22Rv1 (cell line): ENCODE measurements around the gene BMAL2.

Experiments used
- ZFX ChIP-seq: fragments of 450-650 bp; IDR thresholded peaks from 2 replicates; pipeline ENCODE4 v1.6.1; 2017; ENCODE audit warnings: antibody characterized with exemption, borderline replicate concordance
- TF ChIP-seq, protein P1 (sequence below): fragments of 450-650 bp; IDR thresholded peaks from 2 replicates; pipeline ENCODE4 v1.5.1; 2017; ENCODE audit warnings: mild to moderate bottlenecking

DNA sequence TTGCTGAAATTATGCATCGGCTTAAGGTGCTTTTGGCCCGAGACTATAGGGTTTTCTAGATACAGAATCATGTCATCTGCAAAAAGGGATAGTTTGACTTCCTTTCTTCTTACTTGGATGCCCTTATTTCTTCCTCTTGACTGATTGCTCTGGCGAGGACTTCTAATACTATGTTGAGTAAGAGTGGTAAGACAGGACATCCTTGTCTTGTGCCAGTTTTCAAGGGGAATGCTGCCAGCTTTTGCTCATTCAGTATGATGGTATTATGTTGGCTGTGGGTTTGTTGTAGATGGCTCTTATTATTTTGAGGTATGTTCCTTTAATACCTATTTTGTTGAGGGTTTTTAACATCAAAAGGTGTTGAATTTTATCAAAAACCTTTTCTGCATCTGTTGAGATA, 8.3 kb downstream of the BMAL2 start:
- TF ChIP-seq, protein P1, sequence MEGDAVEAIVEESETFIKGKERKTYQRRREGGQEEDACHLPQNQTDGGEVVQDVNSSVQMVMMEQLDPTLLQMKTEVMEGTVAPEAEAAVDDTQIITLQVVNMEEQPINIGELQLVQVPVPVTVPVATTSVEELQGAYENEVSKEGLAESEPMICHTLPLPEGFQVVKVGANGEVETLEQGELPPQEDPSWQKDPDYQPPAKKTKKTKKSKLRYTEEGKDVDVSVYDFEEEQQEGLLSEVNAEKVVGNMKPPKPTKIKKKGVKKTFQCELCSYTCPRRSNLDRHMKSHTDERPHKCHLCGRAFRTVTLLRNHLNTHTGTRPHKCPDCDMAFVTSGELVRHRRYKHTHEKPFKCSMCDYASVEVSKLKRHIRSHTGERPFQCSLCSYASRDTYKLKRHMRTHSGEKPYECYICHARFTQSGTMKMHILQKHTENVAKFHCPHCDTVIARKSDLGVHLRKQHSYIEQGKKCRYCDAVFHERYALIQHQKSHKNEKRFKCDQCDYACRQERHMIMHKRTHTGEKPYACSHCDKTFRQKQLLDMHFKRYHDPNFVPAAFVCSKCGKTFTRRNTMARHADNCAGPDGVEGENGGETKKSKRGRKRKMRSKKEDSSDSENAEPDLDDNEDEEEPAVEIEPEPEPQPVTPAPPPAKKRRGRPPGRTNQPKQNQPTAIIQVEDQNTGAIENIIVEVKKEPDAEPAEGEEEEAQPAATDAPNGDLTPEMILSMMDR: no peak
- TF ChIP-seq ZFX: no peak
